H9 (cell line): ENCODE data around the gene KREMEN2. TPM values are rescaled to one million over a fixed set of nuclear protein-coding genes. Genes with fewer than 3 reads are reported as not detected.

Experiments used
- DNase-seq: peaks from one replicate; pipeline ENCODE4 v3.0.0-alpha.2; 2017
- H2AFZ ChIP-seq: one replicate; pipeline ENCODE4 v1.6.1; 2013; ENCODE audit warnings: mild to moderate bottlenecking, low read length, control low read depth, moderate library complexity
- H2AK5ac ChIP-seq: 2 replicates; pipeline ENCODE4 v1.6.1; 2013; ENCODE audit warnings: low read length, control low read depth, mixed read lengths; ENCODE audit not compliant: insufficient read length
- H2BK120ac ChIP-seq: one replicate; pipeline ENCODE4 v1.6.1; 2013; ENCODE audit warnings: low read depth, mild to moderate bottlenecking, low read length, control low read depth, inconsistent platforms; ENCODE audit not compliant: poor library complexity, severe bottlenecking
- H2BK12ac ChIP-seq: 2 replicates; pipeline ENCODE4 v1.6.1; 2013; ENCODE audit warnings: low read length, control low read depth, mixed read lengths, low read depth; ENCODE audit not compliant: insufficient read length
- H2BK15ac ChIP-seq: 2 replicates; pipeline ENCODE4 v1.6.1; 2013; ENCODE audit warnings: low read depth, low read length, control low read depth
- H2BK20ac ChIP-seq: one replicate; pipeline ENCODE4 v1.6.1; 2013; ENCODE audit warnings: low read depth, mild to moderate bottlenecking, low read length, control low read depth, inconsistent platforms; ENCODE audit not compliant: poor library complexity, severe bottlenecking
- H2BK5ac ChIP-seq: 2 replicates; pipeline ENCODE4 v1.6.1; 2013; ENCODE audit warnings: low read length, control low read depth, mixed read lengths; ENCODE audit not compliant: insufficient read length
- H3K14ac ChIP-seq: 2 replicates; pipeline ENCODE4 v1.6.1; 2013; ENCODE audit warnings: low read length, control low read depth; ENCODE audit not compliant: insufficient read depth
- H3K18ac ChIP-seq: 2 replicates; pipeline ENCODE4 v1.6.1; 2013; ENCODE audit warnings: low read depth, mild to moderate bottlenecking, mixed read lengths, low read length, control low read depth; ENCODE audit not compliant: insufficient read length
- H3K23ac ChIP-seq: 2 replicates; pipeline ENCODE4 v1.6.1; 2013; ENCODE audit warnings: low read length, control low read depth, mixed read lengths, low read depth; ENCODE audit not compliant: insufficient read length
- H3K23me2 ChIP-seq: 2 replicates; pipeline ENCODE4 v1.6.1; 2013; ENCODE audit warnings: low read depth, mild to moderate bottlenecking, mixed read lengths, low read length, control low read depth; ENCODE audit not compliant: insufficient read length, poor library complexity, severe bottlenecking
- H3K27ac ChIP-seq: 2 replicates; pipeline ENCODE4 v1.5.1; 2013; ENCODE audit warnings: low read length, control low read depth, mixed read lengths, low read depth; ENCODE audit not compliant: insufficient read length
- H3K27me3 ChIP-seq: 2 replicates; pipeline ENCODE4 v1.6.1; 2013; ENCODE audit warnings: low read length, control low read depth, inconsistent platforms; ENCODE audit not compliant: insufficient read depth
- H3K4ac ChIP-seq: 2 replicates; pipeline ENCODE4 v1.6.1; 2013; ENCODE audit warnings: low read depth, mild to moderate bottlenecking, control low read depth, inconsistent platforms, low read length, moderate library complexity
- H3K4me1 ChIP-seq: 2 replicates; pipeline ENCODE4 v1.6.1; 2013; ENCODE audit warnings: low read length, control low read depth, inconsistent platforms; ENCODE audit not compliant: insufficient read depth
- H3K4me2 ChIP-seq: 2 replicates; pipeline ENCODE4 v1.6.1; 2013; ENCODE audit warnings: low read length, control low read depth, mixed read lengths; ENCODE audit not compliant: insufficient read length, insufficient read depth
- H3K56ac ChIP-seq: 2 replicates; pipeline ENCODE4 v1.6.1; 2013; ENCODE audit warnings: low read depth, mild to moderate bottlenecking, mixed read lengths, low read length, control low read depth; ENCODE audit not compliant: insufficient read length
- H3K79me1 ChIP-seq: 2 replicates; pipeline ENCODE4 v1.6.1; 2013; ENCODE audit warnings: low read depth, mild to moderate bottlenecking, moderate library complexity, low read length, control low read depth, inconsistent platforms; ENCODE audit not compliant: insufficient read depth, poor library complexity, severe bottlenecking
- H3K79me2 ChIP-seq: 2 replicates; pipeline ENCODE4 v1.6.1; 2013; ENCODE audit warnings: low read length, control low read depth, inconsistent platforms; ENCODE audit not compliant: insufficient read depth
- H3K9ac ChIP-seq: 2 replicates; pipeline ENCODE4 v1.6.1; 2013; ENCODE audit warnings: low read length, control low read depth, mixed read lengths; ENCODE audit not compliant: insufficient read length; ENCODE audit errors: extremely low read depth
- H3K9me3 ChIP-seq: one replicate; pipeline ENCODE4 v1.6.1; 2013; ENCODE audit warnings: low read depth, low read length, inconsistent platforms; ENCODE audit not compliant: control insufficient read depth
- H3T11ph ChIP-seq: one replicate; pipeline ENCODE4 v1.6.1; 2013; ENCODE audit warnings: mild to moderate bottlenecking, low read length, control low read depth, inconsistent platforms
- H4K20me1 ChIP-seq: one replicate; pipeline ENCODE4 v1.6.1; 2013; ENCODE audit not compliant: control insufficient read depth, insufficient read length, insufficient read depth
- H4K5ac ChIP-seq: 2 replicates; pipeline ENCODE4 v1.6.1; 2013; ENCODE audit warnings: low read depth, mild to moderate bottlenecking, mixed read lengths, low read length, control low read depth; ENCODE audit not compliant: insufficient read length
- H4K8ac ChIP-seq: replicated peaks from 2 replicates; pipeline ENCODE4 v1.6.1; 2013; ENCODE audit warnings: low read length, control low read depth, mixed read lengths, low read depth; ENCODE audit not compliant: insufficient read length
- H4K91ac ChIP-seq: 2 replicates; pipeline ENCODE4 v1.6.1; 2013; ENCODE audit warnings: low read depth, mild to moderate bottlenecking, moderate library complexity, mixed read lengths, low read length, control low read depth; ENCODE audit not compliant: insufficient read length
- H3K27ac Mint-ChIP-seq, 3 experiments: 2 replicates in 2 of 3; 3 replicates in 1 of 3; pipeline ENCODE4 v1.8.0; 2020 to 2021; ENCODE audit warnings: mixed read lengths in 3 of 3, mild to moderate bottlenecking in 1 of 3, moderate library complexity in 1 of 3
- H3K27me3 Mint-ChIP-seq: 2 replicates; pipeline ENCODE4 v1.8.0; 2021; ENCODE audit warnings: low read depth, mild to moderate bottlenecking, moderate library complexity, mixed read lengths
- H3K36me3 Mint-ChIP-seq, 3 experiments: 2 replicates in 2 of 3; 3 replicates in 1 of 3; pipeline ENCODE4 v1.8.0; 2020 to 2021; ENCODE audit warnings: low read depth in 3 of 3, mixed read lengths in 3 of 3; ENCODE audit not compliant: insufficient read depth in 1 of 3
- H3K4me1 Mint-ChIP-seq, 2 experiments: 2 replicates each; pipeline ENCODE4 v1.8.0; 2020; ENCODE audit warnings: mixed read lengths in 2 of 2
- H3K4me3 Mint-ChIP-seq, 2 experiments: 2 replicates in 1 of 2; 3 replicates in 1 of 2; pipeline ENCODE4 v1.8.0; 2020 to 2021; ENCODE audit warnings: mild to moderate bottlenecking in 2 of 2, mixed read lengths in 2 of 2, moderate library complexity in 1 of 2
- H3K9me3 Mint-ChIP-seq, 2 experiments: 2 replicates in 1 of 2; 3 replicates in 1 of 2; pipeline ENCODE4 v1.8.0; 2020; ENCODE audit warnings: mild to moderate bottlenecking in 2 of 2, mixed read lengths in 2 of 2, moderate library complexity in 1 of 2
- CTCF ChIP-seq: fragments of 200-600 bp; sonication (generic); conservative IDR thresholded peaks from 3 replicates; pipeline ENCODE4 v1.8.0; 2021; ENCODE audit warnings: antibody characterized with exemption, mild to moderate bottlenecking
- WGBS: extraction: QIAGEN DNeasy Blood & Tissue Kit; methylation state at CpG from one replicate; pipeline ENCODE4 v1.1.7; 2013; ENCODE audit warnings: missing lambda C conversion rate, low lambda C conversion rate, mixed read lengths; ENCODE audit not compliant: insufficient read length; ENCODE audit errors: extremely low coverage; 5-methylcytosine and 5-hydroxymethylcytosine counted together
- total RNA-seq: library from RNA; stranded (reverse); gene quantifications from 2 replicates; pipeline ENCODE4 v1.2.1, GENCODE V29; 2021

The KREMEN2 gene
- total RNA-seq, 1 experiment from 2014 or later = 12.8 TPM

- peak overlapping the region in 1 of 2 experiments; percentile 21; a peak in 2 of 5 replicates for H3K4me3 Mint-ChIP-seq
- peak overlapping the region in 2 of 3 experiments; percentile 62 to 73; a peak in 3 of 7 replicates for H3K27ac Mint-ChIP-seq
These were observed 8.1 kb downstream of the KREMEN2 start for GRCh38 chr16:2971985-2972784.

More at GRCh38 chr16:2971985-2972784, 8.1 kb downstream of the KREMEN2 start:
- Histone ChIP-seq H4K20me1 (peaks cover 3% of the 10 kb centered on the region), H3K27me3 (no peaks in the 10 kb centered on the region), H3K4me1 (no peaks in the 10 kb centered on the region), H4K5ac (no peak overlapping the region), H3K79me1 (no peaks in the 10 kb centered on the region), H3K4me2 (no peak overlapping the region), H2BK12ac (no peak overlapping the region), H3K9ac (no peak overlapping the region), H4K8ac (no peak overlapping the region), H3K23me2 (peaks cover 6% of the 10 kb centered on the region), H4K91ac (no peak overlapping the region), H2BK20ac (no peak overlapping the region), H2BK5ac (no peak overlapping the region), H3K18ac (no peak overlapping the region), H2BK120ac (no peak overlapping the region), H3K27ac (no peak overlapping the region), H3K79me2 (no peaks in the 10 kb centered on the region), H2AFZ (no peak overlapping the region), H2BK15ac (no peak overlapping the region), H3K23ac (no peak overlapping the region), H3T11ph (no peak overlapping the region), H3K56ac (no peak overlapping the region), H3K14ac (no peak overlapping the region), H3K9me3 (no peaks in the 10 kb centered on the region), H3K4ac (no peak overlapping the region), H2AK5ac (no peak overlapping the region)
- no peak for DNase-seq
- Mint-ChIP-seq H3K27me3 (peaks cover 12% of the 10 kb centered on the region), H3K9me3 (no peaks in the 10 kb centered on the region), H3K4me1 (peaks cover 18 to 21% of the 10 kb centered on the region in 2 experiments), H3K36me3 (peaks cover 6 to 41% (median 32%) of the 10 kb centered on the region in 3 experiments; a peak in 6 of 7 replicates)
- TF ChIP-seq CTCF = no peak
- WGBS = no CpG with 5 or more reads among the region's 15 CpGs
